Esophagus squamous epithelium (tissue), 4 donors: ENCODE data around the gene NAA60.

ENCODE experiments used
- POLR2A ChIP-seq, 4 donors: fragments of 450-650 bp; IDR thresholded peaks; one replicate each; pipeline ENCODE4 v1.6.1; 2017; ENCODE audit warnings: antibody characterized with exemption in 4 of 4, mild to moderate bottlenecking in 4 of 4, moderate library complexity in 3 of 4
- TF ChIP-seq, protein P1 (sequence below), 6 experiments: fragments of 450-650 bp in 4 of 6; fragments of 200-600 bp in 2 of 6; sonication (generic) in 2 of 6; IDR thresholded peaks; one replicate each; pipeline ENCODE4 v1.5.1; 2016 to 2019; ENCODE audit warnings: antibody characterized with exemption in 6 of 6, mild to moderate bottlenecking in 4 of 6, moderate library complexity in 4 of 6

DNA sequence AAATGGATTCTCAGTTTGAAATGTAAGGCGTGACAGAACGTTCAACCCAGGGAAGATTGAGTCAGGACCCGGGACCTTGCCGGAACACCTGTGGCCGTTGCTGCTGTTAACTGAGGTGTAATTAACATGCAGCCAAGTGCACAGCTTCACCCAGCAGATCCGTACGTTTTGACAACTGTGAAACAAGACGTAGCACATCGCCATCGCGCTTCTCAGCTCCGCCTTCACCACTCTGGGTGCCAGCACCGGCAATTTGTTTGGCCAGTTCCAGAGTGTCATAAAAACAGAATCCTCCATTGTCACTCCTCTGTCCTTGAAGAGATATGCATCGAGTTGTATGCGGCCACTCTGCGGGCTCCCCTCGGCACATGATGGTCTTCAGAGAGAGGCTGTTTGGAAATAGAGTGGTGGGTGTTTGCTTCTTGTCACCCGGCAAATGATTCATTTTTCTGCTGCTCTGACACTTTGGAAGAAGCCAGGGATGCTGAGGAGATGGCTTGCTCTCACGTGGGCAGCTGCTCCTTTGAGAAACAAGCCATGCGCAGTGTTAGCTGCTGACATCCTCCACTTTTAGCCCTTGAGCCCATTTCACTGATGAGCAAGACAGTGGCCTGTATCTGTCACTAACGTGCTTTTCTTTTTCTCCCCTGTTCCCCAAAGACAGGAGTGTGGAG lies 22.6 kb downstream of the NAA60 start:
- no peak for TF ChIP-seq POLR2A (IDR thresholded peaks at IDR 0.05)
- TF ChIP-seq, protein P1, sequence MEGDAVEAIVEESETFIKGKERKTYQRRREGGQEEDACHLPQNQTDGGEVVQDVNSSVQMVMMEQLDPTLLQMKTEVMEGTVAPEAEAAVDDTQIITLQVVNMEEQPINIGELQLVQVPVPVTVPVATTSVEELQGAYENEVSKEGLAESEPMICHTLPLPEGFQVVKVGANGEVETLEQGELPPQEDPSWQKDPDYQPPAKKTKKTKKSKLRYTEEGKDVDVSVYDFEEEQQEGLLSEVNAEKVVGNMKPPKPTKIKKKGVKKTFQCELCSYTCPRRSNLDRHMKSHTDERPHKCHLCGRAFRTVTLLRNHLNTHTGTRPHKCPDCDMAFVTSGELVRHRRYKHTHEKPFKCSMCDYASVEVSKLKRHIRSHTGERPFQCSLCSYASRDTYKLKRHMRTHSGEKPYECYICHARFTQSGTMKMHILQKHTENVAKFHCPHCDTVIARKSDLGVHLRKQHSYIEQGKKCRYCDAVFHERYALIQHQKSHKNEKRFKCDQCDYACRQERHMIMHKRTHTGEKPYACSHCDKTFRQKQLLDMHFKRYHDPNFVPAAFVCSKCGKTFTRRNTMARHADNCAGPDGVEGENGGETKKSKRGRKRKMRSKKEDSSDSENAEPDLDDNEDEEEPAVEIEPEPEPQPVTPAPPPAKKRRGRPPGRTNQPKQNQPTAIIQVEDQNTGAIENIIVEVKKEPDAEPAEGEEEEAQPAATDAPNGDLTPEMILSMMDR (IDR thresholded peaks at IDR 0.05) = no peak
